Ramos (cell line): Measurements from ENCODE around the gene ZNF20.
"Not testable (repeated sequence)": the region's sequence is repeated elsewhere in the genome, so short reads cannot be mapped to it uniquely, and the experiment has no call there.

ENCODE experiments used
- in situ Hi-C: fragments of 300-500 bp; cut with MboI; formaldehyde crosslinking; loops from one replicate; pipeline ENCODE4 v1.14.3; 2022; ENCODE audit warnings: low sequenced_read_pairs; ENCODE audit not compliant: unreplicated experiment

The ZNF20 gene

DNA sequence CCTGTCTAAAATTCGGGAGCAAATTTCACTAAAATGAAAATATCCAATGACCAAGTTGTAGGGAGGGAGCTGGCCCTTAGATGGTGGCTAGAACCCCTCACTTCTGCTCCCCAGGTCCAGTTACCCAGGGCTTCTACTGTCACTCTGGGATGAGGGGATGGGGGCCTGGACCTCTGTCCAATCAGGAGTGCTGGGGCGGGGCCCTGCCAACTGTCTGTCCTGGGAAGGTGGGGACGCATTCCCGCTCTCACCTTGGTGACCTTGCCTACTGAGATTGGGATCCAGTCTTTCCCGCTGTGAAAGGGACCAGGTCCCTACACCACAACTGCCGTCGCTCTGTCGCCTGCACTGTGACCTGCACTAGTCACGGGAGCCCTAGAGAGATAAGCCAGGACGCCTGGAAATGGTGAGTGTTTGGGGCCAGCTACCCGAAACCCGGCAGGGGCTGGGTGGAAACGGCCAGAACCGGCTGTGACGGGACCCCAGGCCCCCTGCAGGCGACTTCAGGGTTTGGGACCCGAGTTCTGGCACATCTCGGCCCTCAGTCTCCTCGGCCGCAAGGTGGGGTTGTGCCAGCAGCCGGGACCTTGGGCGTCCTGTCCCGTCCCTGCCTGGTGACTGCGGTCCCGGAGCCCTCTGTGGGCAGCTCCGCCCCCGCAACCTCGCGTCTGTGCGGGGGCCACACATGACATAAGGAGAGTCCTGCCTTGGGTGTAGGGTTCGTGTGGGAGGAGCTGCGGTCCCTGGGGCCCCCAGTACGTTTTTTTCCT, 22.8 kb downstream of the ZNF20 start:
- in situ Hi-C loops, result no loop called here

DNA sequence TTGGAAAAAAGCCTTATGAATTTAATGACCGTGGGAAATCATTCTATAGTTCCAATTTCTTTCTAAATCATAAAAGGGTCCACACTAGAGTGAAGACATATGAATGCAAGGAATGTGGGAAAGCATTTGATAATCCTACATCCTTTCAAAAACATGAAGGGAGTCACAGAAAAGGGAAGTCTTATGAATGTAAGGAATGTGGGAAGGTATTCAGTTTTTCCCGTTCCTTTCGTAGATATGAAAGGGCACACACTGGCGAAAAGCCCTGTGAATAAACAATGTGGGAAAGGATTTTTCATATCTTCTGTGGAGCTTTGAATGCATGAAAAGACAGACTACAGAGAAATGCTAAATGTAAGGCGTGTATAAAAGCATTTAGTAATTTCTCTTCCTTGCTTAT, 27.0 kb downstream of the ZNF20 start:
- in situ Hi-C loops, result no loop called here

DNA sequence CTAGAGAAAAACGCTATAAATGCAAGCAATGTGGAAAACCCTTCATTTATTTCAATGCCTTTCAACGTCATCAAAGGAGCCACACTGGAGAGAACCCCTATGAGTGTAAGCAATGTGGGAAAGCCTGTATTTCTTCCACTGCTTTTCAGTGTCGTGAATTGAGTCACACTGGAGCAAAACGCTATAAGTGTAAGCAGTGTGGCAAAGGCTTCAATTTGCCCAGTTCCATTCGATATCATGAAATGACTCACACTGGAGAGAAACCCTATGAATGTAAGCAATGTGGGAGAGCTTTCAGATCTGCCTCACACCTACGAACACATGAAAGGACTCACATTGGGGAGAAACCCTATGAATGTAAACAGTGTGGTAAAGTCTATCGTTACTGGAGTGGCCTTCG, 27.4 kb downstream of the ZNF20 start:
- in situ Hi-C loops, result no loop called here

DNA sequence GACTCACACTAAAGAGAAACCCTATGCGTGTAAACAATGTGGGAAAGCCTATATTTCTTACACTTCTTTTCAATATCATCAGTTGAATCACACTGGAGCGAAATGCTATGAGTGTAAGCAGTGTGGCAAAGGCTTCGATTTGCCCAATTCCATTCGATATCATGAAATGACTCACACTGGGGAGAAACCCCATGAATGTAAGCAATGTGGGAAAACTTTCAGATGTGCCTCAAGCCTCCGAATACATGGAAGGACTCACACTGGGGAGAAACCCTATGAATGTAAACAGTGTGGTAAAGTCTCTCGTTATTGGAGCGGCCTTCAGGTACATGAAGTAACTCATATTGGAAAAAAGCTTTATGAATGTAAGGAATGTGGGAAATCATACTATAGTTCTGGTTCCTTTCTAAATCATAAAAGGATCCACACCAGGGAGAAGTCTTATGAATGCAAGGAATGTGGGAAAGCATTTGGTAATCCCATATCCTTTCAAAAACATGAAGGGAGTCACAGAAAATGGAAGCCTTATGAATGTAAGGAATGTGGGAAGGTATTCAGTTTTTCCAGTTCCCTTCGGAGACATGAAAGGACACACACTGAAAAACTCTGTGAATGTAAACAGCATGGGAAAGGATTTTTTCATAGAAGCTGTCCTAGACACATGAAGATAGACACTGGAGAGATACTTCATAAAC, 28.1 kb downstream of the ZNF20 start:
- in situ Hi-C loops, result no loop called here

DNA sequence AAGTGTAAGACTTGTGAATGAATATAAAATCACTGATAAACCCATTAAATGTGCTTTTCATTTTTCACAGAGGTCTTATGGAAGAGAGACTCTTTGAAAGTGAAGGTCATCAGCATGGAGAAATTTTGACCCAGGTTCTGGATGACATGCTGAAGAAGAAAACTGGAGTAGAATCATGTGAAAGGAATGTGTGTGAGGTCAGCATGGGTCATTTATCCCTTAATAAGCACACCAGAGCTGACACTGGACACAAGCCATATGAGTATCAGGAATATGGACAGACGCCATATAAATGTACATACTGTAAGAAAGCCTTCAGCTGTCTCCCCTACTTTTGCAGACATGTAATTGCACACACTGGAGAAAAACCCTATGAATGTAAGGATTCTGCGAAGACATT, 29.0 kb downstream of the ZNF20 start:
- in situ Hi-C loops, result no loop called here

DNA sequence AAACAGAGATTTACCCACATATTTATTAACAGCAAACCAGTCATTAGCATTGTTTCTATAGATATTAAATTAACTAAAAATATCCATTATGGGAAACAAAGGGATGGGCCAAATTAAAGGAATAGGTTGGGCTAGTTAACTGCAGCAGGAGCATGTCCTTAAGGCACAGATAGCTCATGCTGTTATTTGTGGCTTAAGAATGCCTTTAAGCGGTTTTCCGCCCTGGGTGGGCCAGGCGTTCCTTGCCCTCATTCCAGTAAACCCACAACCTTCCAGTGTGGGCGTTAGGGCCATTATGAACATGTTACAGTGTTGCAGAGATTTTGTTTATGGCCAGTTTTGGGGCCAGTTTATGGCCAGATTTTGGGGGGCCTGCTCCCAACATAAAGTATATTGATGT, 36.2 kb downstream of the ZNF20 start:
- in situ Hi-C loops, result not testable (repeated sequence)

DNA sequence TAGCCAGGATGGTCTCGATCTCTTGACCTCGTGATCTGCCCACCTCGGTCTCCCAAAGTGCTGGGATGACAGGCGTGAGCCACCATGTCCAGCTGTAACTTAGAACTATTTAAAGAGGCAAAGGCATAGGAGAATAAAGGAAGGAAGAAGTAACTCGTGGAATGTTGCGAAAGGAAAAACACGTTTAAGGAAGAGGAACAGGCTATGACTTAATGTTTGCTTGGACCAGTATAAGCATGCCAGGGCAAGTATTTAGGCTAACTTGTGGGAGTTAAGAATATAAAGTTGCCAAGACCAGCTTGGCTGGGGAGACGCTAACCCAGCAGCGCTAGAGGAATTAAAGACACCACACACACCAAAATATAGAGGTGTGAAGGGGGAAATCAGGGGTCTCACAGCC, 42.1 kb downstream of the ZNF20 start:
- in situ Hi-C loops, result no loop called here

DNA sequence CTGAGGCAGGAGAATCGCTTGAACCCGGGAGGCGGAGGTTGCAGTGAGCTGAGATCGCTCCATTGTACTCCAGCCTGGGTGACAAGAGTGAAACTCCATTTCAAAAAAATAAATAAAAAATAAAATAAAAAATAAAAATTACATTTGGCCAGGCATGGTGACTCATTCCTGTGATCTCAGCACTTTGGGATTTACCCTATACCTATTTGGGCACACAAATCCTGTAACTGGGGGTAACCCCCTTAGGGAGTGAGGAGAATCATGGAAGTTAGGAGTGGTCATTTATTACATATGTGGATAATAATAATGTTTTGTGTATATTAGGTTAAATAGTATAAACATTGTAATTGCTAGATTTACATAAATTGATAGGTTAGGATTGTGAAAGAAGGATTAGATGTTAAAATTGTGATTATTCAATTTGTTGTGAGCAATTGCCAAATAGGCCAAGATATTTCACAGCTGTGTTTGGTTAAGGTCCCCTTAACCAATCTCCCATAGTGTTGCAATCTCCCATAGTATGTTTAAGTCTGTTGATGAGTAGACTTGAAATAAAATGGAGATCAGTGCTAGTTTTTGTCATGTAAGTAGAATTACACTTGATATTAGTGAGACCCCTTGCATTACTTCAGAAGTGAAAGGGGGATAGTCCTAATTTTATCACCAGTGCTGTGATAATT, 44.9 kb downstream of the ZNF20 start:
- in situ Hi-C loops, result no loop called here

DNA sequence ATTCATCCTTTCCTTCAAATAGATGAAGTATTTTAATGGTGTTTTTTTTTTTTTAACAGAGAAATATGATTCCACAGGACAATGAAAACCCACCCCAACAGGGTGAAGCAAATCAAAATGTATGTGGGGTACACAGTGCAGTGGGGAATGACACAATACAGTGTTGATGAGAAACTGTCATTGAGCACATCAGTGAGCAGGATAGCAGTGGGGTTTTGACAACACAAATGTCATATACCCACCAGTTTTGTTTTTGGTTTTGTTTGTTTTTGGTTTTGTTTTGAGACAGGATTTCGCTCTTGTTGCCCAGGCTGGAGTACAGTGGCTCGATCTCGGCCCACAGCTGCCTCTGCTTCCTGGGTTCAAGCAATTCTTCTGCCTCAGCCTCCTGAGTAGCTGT, 46.4 kb downstream of the ZNF20 start:
- in situ Hi-C loops, result no loop called here

DNA sequence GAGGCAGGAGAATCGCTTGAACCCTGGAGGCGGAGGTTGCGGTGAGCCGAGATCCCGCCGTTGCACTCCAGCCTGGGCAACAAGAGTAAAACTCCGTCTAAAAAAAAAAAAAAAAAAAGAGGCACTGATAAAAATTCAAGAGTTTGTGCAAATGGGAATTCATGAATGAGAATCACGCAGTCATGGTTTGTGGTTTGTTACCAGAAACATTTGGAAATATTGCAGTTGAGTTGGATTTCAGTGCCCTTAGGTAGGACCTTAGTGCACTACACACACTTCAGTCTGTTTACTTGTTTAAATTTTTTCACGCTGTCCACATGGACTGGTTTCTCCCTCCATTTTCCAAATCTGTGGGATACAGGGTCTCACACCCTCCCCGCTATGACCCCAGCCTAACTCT, 47.2 kb downstream of the ZNF20 start:
- in situ Hi-C loops, result no loop called here

DNA sequence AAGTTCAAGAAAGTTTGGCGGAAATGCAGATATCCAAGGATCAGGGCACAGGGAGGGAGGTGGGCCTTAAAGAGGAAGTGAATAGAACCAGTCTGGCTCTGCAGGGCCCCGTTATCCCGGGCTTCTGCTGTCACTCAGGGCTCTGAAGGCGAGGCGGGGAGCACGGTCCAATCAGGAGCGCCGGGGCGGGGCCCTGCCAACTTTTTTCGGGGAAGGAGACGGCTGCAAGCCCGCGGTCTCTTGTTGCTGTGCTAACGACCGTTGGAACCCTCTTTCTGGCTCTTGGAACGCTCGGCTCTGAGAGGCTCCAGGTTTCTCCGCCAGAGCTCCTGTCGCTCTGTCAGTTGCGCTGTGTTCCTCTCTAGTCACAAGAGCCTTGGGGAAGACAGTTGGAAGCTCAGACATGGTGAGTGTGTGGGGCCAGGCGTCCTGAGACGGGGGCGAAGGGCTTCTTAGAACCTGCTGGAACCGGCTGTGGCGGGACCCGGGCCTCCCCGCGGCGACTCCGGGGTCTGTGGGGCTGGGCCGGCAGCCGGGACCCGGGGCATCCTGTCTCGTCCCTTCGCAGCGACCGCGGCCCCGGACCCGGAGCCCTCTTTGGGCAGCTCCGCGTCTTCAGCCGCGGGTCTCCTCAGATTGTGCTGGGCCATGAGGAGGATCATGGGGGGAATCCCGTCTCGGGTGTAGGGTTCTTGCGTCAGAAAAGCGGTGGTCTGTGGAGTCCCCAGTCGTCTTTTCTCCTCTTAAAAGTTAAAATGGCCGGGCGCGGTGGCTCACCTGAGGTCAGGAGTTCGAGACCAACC, 47.9 kb downstream of the ZNF20 start:
- in situ Hi-C loops, result no loop called here

DNA sequence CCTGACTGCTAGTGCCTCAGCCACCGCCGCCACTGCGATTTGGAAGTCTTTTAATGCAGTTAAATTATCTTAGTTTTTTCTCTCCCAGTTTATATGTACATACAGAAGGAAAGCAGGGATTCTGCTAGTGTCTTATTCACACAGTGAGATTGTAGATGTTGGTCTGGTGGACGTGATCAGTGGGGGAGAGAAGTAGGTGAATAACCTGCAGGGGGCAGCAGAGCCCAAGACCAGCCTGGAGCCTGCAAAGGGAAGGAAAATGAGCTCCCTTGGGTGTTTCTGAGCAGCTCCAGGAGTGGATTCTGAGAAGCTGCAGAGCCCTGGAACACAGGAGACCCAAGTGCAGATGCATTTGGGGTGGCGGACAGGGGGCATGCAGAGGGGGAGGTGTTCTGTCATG, 49.3 kb downstream of the ZNF20 start:
- in situ Hi-C loops, result no loop called here

DNA sequence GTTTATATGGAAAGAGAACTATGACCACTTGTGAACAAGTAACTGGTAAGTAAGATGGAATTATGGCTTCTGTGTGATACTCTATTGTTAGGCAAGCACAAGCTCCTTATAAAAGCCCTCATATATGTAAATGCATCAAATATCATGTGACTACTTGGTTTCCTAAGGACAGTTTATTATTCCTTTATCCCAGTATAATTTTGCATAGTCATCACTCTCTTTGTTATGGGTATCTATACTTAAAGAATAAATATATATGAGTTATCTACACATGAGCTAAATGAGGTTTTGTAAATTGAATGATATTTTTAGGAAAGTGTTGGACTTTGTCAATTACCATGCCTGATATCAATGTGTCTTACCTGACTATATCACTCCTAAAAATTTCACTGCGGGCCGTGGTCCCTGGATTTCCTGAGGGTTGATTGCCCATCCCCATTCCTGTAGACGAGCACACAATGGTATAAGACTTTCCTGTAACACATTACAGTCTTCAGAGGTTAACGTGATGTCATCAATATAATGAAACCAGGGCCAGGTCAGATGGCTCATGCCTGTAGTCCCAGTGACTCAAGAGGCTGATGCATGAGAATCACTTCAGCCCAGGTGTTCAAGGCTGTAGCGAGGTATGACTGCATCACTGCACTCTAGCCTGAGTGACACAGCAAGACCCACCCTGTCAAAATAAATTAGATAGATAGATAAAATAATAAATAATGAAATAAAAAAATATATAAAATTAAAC, 54.9 kb downstream of the ZNF20 start:
- in situ Hi-C loops, result no loop called here

DNA sequence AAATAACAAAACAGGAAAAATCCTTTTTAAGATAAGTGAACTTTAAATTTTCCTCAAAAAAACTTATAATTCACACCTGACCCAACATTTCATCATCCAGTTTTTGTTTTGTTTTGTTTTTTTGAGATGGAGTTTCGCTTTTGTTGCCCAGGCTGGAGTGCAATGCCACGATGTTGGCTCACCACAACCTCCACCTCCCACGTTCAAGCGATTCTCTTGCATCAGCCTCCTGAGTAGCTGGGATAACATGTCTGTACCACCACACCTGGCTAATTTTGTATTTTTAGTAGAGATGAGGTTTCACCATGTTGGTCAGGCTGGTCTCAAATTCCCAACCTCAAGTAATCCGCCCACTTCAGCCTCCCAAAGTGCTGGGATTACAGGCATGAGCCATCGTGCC, 56.8 kb downstream of the ZNF20 start:
- in situ Hi-C loops, result not testable (repeated sequence)
